Endothelial cell of umbilical vein (primary cell): ENCODE measurements around the gene WDR27.

ENCODE experiments used
- CTCF ChIP-seq, 2 donors: IDR thresholded peaks; 1 replicate in 1 of 2; 2 replicates in 1 of 2; pipeline ENCODE4 v1.5.1; 2011; ENCODE audit warnings: low read length in 2 of 2, mild to moderate bottlenecking in 2 of 2, moderate library complexity in 2 of 2, control low read depth in 1 of 2, inconsistent platforms in 1 of 2, low read depth in 1 of 2; ENCODE audit not compliant: insufficient read depth in 1 of 2; ENCODE audit errors: extremely low read depth in 1 of 2
- EZH2 ChIP-seq: IDR thresholded peaks from 2 replicates; pipeline ENCODE4 v1.6.1; 2012; ENCODE audit warnings: borderline replicate concordance, low read depth, mild to moderate bottlenecking, moderate library complexity, low read length, inconsistent platforms; ENCODE audit not compliant: severe bottlenecking
- MAX ChIP-seq: IDR thresholded peaks from 2 replicates; pipeline ENCODE4 v1.6.1; 2011; ENCODE audit not compliant: insufficient read depth, insufficient read length
- POLR2A ChIP-seq: IDR thresholded peaks from 2 replicates; pipeline ENCODE4 v1.6.1; 2012; ENCODE audit warnings: low read depth, mild to moderate bottlenecking, control low read depth, low read length
- POLR2AphosphoS5 ChIP-seq: IDR thresholded peaks from 2 replicates; pipeline ENCODE4 v1.6.1; 2012; ENCODE audit warnings: low read depth, mild to moderate bottlenecking, control low read depth, low read length, moderate library complexity; ENCODE audit not compliant: insufficient read depth

GRCh38 chr6:169589293-169589692 lies 112.5 kb downstream of the WDR27 start:
- TF ChIP-seq POLR2A (no peak), CTCF (IDR thresholded peaks at IDR 0.05; ENCODE audit: extremely low read depth in 1 of 2, insufficient read depth in 1 of 2, low read depth in 1 of 2, low read length in 2 of 2) (no peak), POLR2AphosphoS5 (no peak), EZH2 (no peak), MAX (no peak)
